Astrocyte of the cerebellum (primary cell): ENCODE measurements around the gene CAMK2B.

ENCODE experiments used
- DNase-seq: peaks from one replicate; pipeline ENCODE4 v3.0.0-alpha.2; 2011; ENCODE audit warnings: low read depth
- H3K4me3 ChIP-seq: 2 replicates; pipeline ENCODE4 v1.5.1; 2011; ENCODE audit warnings: mild to moderate bottlenecking, low read depth, low read length, moderate library complexity
- in situ Hi-C: cut with HindIII; loops from 2 replicates; pipeline ENCODE4 v1.10.0; 2017; ENCODE audit warnings: low sequenced_read_pairs
- TF ChIP-seq, protein P1 (sequence below): IDR thresholded peaks from 2 replicates; pipeline ENCODE4 v1.5.1; 2012; ENCODE audit warnings: low read length, low read depth, moderate library complexity, mild to moderate bottlenecking; ENCODE audit errors: missing control alignments

CAMK2B gene

DNA sequence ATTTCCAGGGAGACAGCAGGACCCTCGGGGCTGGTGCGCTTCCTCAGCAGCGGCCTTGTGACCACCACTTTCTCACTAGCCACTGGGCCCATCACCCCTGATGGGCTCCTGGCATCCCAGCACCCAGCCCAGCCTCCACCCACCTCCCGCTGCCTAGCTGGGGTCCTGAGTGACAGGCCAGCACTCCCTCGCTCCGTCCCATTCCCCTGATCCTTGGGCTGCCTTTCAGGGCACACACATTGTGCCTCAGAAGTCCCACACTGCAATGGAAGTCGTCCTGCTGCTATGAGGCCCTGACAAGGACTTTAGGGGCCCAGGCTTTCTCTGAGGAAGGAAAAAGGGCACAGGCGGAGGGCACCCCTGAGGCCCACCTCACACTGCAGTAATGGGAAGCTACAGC, 12.4 kb downstream of the CAMK2B start:
- TF ChIP-seq, protein P1, sequence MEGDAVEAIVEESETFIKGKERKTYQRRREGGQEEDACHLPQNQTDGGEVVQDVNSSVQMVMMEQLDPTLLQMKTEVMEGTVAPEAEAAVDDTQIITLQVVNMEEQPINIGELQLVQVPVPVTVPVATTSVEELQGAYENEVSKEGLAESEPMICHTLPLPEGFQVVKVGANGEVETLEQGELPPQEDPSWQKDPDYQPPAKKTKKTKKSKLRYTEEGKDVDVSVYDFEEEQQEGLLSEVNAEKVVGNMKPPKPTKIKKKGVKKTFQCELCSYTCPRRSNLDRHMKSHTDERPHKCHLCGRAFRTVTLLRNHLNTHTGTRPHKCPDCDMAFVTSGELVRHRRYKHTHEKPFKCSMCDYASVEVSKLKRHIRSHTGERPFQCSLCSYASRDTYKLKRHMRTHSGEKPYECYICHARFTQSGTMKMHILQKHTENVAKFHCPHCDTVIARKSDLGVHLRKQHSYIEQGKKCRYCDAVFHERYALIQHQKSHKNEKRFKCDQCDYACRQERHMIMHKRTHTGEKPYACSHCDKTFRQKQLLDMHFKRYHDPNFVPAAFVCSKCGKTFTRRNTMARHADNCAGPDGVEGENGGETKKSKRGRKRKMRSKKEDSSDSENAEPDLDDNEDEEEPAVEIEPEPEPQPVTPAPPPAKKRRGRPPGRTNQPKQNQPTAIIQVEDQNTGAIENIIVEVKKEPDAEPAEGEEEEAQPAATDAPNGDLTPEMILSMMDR: no peak
- H3K4me3 ChIP-seq: no peak overlapping the region

DNA sequence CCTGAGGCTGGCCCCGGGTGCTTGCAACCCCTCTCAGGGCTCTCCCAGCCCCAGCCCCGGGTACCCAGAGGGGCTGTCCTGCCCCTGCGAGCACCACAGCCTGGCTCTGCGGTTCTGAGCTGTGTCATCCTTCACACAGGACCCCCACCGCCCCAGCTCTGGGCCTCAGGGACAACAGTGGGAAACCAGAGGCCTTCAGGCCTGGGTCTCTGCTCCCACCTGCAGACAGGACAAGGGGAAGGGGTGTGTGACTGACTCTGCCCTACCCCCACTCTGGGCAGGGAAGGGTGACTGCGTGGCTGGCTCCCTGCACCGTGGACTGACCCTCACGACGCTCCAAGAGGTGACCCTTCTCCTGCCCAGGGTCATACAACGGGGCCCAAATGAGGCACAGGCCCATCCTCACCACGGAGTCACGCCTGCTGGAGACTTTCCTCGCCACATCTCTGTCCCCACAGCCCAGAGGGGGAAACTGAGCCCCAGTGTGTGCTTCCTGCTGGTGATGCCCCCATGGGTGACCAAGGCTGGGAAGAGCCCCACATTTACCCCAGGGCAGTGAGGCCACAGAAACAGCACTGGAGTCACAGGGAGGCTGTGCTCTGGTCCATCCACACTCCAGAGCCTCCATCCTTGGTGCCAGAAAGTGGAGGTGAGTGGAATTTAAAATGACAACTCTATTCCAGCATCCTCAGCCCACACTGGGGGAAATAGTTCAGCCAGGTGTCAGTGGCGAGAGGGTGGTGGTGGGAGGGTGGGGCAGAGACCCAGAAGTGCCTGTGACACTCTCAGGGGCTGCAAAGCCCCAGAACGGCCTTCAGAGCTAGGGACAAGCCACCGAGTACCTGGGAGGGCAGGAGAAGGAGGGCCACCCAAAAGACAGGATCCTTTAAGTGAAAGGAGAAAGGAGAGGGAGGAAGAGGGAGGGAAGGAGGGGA, 13.6 kb downstream of the CAMK2B start:
- in situ Hi-C loops: no loop called here
- TF ChIP-seq, protein P1: no peak
- no peak for DNase-seq
- H3K4me3 ChIP-seq: no peak overlapping the region

More for the DNA sequence above, 12.4 kb downstream of the CAMK2B start:
- no peak for DNase-seq
- in situ Hi-C loops: no loop called here

DNA sequence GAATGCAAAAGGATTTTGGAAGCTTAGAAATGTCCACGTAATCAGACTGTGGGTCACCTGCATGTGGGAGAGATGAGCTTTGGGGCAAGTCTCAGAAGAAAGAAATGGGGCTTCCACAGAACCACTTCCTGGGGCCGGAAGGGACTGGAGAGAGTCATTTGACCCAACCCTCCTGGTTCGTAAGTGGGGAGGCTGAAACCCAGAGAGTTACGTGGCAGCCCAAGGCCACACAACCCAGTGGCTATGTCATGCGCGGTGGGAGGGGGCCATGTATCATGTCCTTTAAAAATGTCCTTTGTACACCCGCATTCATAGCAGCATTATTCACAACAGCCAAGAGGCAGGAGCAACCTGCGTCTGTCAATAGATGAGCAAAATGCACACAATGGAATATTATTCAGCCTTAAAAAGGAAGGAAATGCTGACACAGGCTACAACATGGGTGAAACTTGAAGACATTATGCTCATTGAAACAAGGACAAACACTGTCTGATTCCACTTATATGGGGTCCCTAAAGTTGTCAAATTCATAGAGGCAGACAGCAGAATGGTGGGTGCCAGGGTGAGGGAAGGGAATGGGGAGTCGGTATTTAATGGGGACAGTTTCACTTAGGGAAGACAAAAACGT, 15.1 kb downstream of the CAMK2B start:
- H3K4me3 ChIP-seq: no peak overlapping the region
- TF ChIP-seq, protein P1: no peak
- in situ Hi-C loops: no loop called here
- no peak for DNase-seq

DNA sequence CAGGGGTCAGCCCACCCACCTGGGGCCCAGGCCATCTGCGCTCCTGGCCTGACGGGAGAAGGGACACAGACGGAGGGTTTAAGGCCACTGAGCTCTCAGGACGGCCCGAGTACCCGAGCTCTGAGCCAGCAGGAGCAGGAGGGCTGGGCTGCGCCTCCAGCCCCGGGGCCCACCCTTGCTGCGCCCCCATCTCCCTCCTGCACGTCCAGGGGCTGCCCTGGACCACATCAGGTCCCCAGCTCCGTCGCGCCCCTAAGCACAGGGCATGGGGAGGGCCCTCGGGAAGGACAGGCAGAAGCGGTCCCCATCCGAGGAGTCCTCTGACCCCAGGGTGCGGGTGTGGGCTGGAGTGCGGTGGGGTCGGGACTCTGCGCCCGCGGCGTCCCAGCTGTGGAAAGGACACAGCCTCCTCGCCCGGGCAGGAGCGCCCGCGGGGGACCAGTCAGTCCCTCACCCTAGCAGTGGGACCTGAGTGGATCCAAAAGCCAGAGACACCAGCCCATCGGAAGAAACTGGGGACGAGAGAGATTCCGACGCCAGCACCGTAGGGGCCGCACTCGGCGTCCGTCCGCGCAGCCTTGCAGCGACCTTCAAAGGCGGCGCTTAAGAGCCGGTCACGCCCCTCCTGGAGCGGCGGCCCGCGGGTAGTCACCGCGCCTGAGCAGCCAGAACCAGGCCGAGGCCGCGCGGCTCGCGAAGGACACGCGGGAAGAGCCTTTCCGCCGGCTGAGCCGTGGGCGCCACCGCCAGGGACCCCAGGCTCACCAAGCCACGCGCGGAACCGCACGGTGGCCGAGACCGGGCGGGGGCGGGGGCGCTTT, 15.9 kb downstream of the CAMK2B start:
- H3K4me3 ChIP-seq: peak overlapping the region; percentile 34
- TF ChIP-seq, protein P1: no peak
- peak; percentile 15 for DNase-seq
- in situ Hi-C loops: no loop called here

DNA sequence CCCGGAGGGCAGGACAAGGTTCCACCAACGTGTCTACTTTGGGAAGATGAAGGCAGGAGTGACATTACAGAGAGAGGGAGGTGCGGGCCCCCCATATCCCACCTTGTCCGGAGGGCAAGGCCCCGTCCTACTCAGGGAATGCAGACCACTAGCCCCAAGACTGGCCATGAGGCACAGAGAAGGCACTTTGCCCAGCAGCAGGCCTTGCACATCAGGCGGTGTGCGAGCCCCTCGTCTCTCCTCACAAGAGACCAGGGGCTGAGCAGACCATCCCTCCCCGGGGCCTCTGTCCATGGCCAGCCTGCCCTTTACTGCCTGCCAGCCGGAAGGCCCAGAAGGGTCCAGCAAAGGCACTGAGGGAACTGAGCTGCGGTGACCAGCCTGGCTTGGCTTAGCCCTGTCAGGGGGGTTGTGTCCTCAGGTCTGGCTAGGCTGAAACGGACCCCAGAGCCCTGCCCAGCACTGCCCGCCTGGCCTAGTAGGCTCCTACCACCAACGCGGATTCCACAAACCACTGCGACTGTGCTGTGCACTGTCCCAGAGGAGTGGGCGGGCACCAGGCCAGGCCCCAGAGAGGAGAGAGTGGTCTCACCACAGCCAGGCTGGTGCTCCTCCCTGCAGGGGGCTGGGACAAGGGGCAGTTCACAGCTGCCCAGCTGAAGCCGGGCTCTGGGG, 16.7 kb downstream of the CAMK2B start:
- in situ Hi-C loops: no loop called here
- DNase-seq: no peak
- no peak overlapping the region for H3K4me3 ChIP-seq
- TF ChIP-seq, protein P1: no peak

DNA sequence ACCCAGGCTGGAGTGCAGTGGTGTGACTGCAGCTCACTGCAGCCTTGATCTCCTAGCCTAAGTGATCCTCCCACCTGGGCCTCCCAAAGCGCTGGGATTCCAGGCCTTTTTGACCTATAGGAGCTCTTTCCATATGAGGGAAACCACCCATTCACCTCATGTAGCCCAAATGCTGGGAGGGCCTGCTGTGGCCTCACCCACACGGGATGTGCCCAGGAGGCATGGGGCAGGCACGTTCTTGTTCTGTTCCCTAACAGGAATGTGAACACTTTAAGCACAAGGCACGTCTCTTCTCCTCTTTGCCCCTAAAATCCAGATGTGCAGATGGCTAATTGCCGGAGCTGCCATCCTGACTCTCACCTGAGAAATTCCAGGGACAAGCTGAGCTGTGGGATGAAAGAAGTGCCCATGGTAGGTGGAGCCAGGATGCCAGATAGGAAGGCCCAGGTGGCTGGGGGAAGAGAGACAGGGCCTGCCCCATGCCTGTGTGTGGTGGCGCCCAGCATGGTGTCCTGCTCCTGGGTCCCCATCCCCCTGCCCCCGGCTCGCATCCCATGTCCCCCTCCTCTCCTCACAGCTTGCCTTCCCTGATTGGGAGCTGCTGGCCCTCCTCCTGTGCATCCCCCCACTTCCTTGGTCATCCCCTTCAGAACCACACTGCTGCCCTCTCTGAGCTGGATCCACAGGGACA, 17.3 kb downstream of the CAMK2B start:
- TF ChIP-seq, protein P1: no peak
- no peak overlapping the region for H3K4me3 ChIP-seq
- DNase-seq: no peak
- in situ Hi-C loops: no loop called here
